Gastrocnemius medialis (tissue), 4 donors: ENCODE data around the gene RRAD.

Experiments used
- POLR2A ChIP-seq, 2 donors: fragments of 450-650 bp; IDR thresholded peaks; one replicate each; pipeline ENCODE4 v1.6.1; 2017; ENCODE audit warnings: antibody characterized with exemption in 2 of 2, mild to moderate bottlenecking in 2 of 2, moderate library complexity in 2 of 2
- TF ChIP-seq, protein P1 (sequence below), 5 experiments: fragments of 450-650 bp in 3 of 5; fragments of 200-600 bp in 2 of 5; sonication (generic) in 2 of 5; IDR thresholded peaks in 4 of 5; conservative IDR thresholded peaks in 1 of 5; 1 replicate in 4 of 5; 2 replicates in 1 of 5; pipeline ENCODE4 v1.5.1; 2016 to 2019; ENCODE audit warnings: antibody characterized with exemption in 5 of 5, mild to moderate bottlenecking in 3 of 5, moderate library complexity in 3 of 5

DNA sequence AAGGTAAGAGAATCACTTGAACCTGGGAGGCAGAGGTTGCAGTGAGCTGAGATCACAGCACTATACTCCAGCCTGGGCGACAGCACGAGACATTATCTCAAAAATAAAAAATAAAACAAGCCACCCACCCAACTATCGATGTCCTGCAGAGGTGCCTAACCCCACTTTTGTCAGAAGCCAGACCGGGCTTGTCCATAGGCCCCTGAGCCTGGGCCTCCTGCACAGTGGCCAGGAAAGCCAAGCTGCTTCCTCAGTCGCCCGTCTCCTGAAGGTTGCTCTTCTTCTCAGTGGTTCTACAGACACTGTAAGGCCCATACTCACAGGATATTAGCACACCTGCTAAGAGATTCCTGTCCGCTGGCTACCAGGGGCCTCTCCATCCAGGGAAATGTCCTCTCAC lies 21.2 kb upstream of the RRAD start:
- TF ChIP-seq, protein P1, sequence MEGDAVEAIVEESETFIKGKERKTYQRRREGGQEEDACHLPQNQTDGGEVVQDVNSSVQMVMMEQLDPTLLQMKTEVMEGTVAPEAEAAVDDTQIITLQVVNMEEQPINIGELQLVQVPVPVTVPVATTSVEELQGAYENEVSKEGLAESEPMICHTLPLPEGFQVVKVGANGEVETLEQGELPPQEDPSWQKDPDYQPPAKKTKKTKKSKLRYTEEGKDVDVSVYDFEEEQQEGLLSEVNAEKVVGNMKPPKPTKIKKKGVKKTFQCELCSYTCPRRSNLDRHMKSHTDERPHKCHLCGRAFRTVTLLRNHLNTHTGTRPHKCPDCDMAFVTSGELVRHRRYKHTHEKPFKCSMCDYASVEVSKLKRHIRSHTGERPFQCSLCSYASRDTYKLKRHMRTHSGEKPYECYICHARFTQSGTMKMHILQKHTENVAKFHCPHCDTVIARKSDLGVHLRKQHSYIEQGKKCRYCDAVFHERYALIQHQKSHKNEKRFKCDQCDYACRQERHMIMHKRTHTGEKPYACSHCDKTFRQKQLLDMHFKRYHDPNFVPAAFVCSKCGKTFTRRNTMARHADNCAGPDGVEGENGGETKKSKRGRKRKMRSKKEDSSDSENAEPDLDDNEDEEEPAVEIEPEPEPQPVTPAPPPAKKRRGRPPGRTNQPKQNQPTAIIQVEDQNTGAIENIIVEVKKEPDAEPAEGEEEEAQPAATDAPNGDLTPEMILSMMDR (IDR thresholded peaks at IDR 0.05 in 4 of 5, conservative IDR thresholded peaks at IDR 0.05 in 1 of 5) = no peak
- TF ChIP-seq POLR2A (IDR thresholded peaks at IDR 0.05) = no peak
